Measurements from ENCODE around the gene LDHAL6A.

The LDHAL6A gene

GRCh38 chr11:18429332-18429731, 26.3 kb upstream of the LDHAL6A start:
- H3K4me3 ChIP-seq (ENCODE audit: low read length) = no peak overlapping the region
- DNase-seq (ENCODE audit: low read depth) = no peak
- no peak for TF ChIP-seq CTCF (IDR thresholded peaks at IDR 0.05; ENCODE audit: insufficient read depth, low read depth, low read length, missing control alignments)

- no peak for DNase-seq (ENCODE audit: low read depth)
- no peak for TF ChIP-seq CTCF (IDR thresholded peaks at IDR 0.05; ENCODE audit: insufficient read depth, low read depth, low read length, missing control alignments)
These were observed 17.0 kb upstream of the LDHAL6A start for GRCh38 chr11:18438691-18439090.

GRCh38 chr11:18449251-18449650, 6.4 kb upstream of the LDHAL6A start:
- no peak overlapping the region for H3K4me3 ChIP-seq (ENCODE audit: low read length)
- DNase-seq (ENCODE audit: low read depth) = no peak
- no peak for TF ChIP-seq CTCF (IDR thresholded peaks at IDR 0.05; ENCODE audit: insufficient read depth, low read depth, low read length, missing control alignments)

More at GRCh38 chr11:18438691-18439090, 17.0 kb upstream of the LDHAL6A start:
- no peak overlapping the region for H3K4me3 ChIP-seq (ENCODE audit: low read length)

- DNase-seq (ENCODE audit: low read depth) = peak; percentile 44
- TF ChIP-seq CTCF (IDR thresholded peaks at IDR 0.05; ENCODE audit: insufficient read depth, low read depth, low read length, missing control alignments) = no peak
- no peak overlapping the region for H3K4me3 ChIP-seq (ENCODE audit: low read length)
These were observed 2.7 kb upstream of the LDHAL6A start for GRCh38 chr11:18452927-18453326.

GRCh38 chr11:18457450-18457849, 1.8 kb downstream of the LDHAL6A start:
- no peak for TF ChIP-seq CTCF (IDR thresholded peaks at IDR 0.05; ENCODE audit: insufficient read depth, low read depth, low read length, missing control alignments)
- no peak overlapping the region for H3K4me3 ChIP-seq (ENCODE audit: low read length)
- DNase-seq (ENCODE audit: low read depth) = peak; percentile 49

- no peak for DNase-seq (ENCODE audit: low read depth)
- TF ChIP-seq CTCF (IDR thresholded peaks at IDR 0.05; ENCODE audit: insufficient read depth, low read depth, low read length, missing control alignments) = no peak
- no peak overlapping the region for H3K4me3 ChIP-seq (ENCODE audit: low read length)
These were observed 4.0 kb downstream of the LDHAL6A start for GRCh38 chr11:18459634-18460033.

DNA sequence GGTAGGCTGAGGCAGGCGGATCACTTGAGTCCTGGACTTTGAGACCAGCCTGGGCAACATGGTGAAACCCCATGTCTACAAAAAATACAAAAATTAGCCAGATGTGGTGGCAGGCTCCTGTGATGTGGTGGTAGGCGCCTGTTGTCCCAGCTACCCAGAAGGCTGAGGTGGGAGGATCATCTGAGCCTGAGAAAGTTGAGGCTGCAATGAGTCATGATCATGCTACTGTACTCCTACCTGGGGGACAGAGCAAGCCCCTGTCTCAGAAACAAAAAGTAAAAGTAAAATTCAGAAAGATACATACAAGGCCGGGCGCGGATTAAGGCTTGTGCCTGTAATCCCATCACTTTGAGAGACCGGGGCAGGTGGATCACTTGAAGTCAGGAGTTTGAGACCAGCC, 6.3 kb downstream of the LDHAL6A start:
- no peak for DNase-seq (ENCODE audit: low read depth)
- no peak overlapping the region for H3K4me3 ChIP-seq (ENCODE audit: low read length)
- no peak for TF ChIP-seq CTCF (IDR thresholded peaks at IDR 0.05; ENCODE audit: insufficient read depth, low read depth, low read length, missing control alignments)
